NCI-H345 treated with DMSO at 0.1 percent for 48 hours (cell line): ENCODE results near the gene ALG14.
"Not testable (repeated sequence)": the region's sequence is repeated elsewhere in the genome, so short reads cannot be mapped to it uniquely, and the experiment has no call there.

Experiments used
- DNase-seq: peaks from one replicate; lab custom pipeline; 2025; ENCODE audit not compliant: unreplicated experiment; lab: John Stamatoyannopoulos, UW

ALG14 gene

GRCh38 chr1:95088303-95088702 is 15.6 kb upstream of the ALG14 start:
- DNase-seq: no peak

- no peak for DNase-seq
Observed at GRCh38 chr1:95086949-95087533, 14.3 kb upstream of the ALG14 start.

- no peak for DNase-seq
Observed at GRCh38 chr1:95085376-95085775, 12.6 kb upstream of the ALG14 start.

- DNase-seq: peak; percentile 6
Observed at GRCh38 chr1:95084317-95085176, 11.8 kb upstream of the ALG14 start.

GRCh38 chr1:95080879-95081278 is 8.1 kb upstream of the ALG14 start:
- DNase-seq: no peak

DNA sequence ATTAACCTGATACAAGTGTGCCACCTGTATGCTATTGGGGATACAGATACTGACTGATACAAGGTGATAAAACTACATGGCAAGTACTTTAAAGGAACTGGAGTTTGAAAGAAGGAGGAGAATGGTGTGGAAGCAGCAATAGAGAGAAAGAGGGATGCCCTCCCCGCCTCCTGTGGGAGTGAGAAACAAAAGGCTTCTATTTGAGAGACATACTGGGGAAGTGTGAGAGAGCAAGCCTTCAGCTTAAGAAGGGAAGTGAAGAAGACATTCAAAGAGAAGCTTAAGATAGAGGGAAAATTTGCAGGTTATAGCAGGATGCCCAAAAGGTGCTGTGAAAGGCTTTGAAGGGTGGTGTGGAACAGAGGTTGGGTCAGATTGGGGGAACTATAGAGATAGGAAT is 7.7 kb upstream of the ALG14 start:
- no peak for DNase-seq

GRCh38 chr1:95076034-95076433 is 3.3 kb upstream of the ALG14 start:
- no peak for DNase-seq

DNA sequence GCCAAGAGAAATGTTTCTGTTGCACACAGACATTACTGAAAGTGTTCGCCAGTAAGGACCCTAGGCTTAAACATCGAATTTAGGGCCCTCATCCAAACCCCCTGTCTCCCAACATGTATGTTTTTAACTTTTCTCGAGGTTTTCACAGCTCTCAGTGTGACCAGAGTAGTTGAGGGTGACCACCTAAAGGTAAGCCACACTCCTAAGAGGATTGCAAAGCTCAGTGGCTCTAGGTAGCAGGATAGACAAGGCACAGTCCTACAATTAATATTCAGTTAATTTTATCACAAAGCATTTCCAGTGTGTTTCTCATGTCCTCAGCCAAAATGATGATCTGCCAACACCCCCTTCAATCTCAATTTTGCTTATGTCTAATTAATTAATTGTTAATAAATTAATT is 695 bp upstream of the ALG14 start:
- DNase-seq: peak; percentile 11

- no peak for DNase-seq
Observed at GRCh38 chr1:95072117-95072516, 634 bp downstream of the ALG14 start.

- no peak for DNase-seq
Observed at GRCh38 chr1:95071539-95071938, 1.2 kb downstream of the ALG14 start.

DNA sequence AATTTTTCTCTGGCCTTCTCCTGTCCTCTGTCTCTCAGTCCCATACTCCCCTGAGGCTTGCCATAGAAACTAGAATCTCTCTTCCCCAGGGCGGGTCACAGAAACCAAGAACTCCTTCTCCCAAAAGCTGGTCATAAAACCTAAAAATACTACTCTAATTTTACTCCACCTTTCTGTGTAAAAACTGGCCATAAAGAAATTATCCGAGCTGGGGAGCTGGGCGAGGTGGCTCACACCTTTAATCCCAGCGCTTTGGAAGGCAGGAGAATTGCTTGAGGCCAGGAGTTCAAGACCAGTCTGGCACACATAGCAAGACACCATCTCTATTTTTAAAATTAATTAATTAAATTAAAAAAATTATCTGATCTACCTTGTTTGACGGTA is 3.0 kb downstream of the ALG14 start:
- DNase-seq: no peak

GRCh38 chr1:95068956-95069709 is 3.6 kb downstream of the ALG14 start:
- no peak for DNase-seq

DNA sequence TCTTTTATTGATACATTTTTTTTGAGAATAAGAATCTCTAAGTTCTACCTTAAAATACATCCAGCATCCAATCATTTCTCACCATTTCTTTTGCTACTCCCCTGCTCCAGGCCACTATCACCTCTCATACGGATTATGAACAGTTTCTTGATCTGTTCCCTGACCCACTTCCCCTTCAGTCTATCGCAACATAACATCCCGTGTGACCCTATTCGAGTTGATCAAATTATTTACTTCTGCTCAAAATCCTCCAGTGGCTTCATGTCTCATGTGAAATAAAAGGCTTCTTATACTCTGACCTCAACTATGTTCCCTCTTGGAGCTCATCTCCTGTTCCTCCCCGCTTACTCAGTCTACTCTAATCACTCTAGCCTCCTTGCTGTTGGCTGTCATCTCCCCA is 5.2 kb downstream of the ALG14 start:
- DNase-seq: no peak

- DNase-seq: peak; percentile 30
Observed at GRCh38 chr1:95067062-95067461, 5.7 kb downstream of the ALG14 start.

GRCh38 chr1:95061445-95062006 is 11.2 kb downstream of the ALG14 start:
- DNase-seq: no peak

DNA sequence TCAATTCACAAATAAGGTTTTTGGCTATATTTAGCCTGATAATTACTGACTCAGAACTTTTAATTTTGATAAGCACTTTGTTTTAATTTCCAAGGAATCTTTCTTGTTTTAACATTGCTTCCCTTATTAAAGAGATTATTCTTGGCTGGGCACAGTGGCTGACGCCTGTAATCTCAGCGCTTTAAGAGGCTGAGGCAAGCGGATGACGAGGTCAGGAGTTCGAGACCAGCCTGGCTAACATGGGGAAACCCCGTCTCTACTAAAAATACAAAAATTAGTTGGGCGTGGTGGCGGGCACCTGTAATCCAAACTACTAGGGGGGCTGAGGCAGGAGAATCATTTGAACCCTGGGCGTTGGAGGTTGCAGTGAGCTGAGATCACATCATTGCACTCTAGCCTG is 13.8 kb downstream of the ALG14 start:
- DNase-seq: no peak

GRCh38 chr1:95057351-95057750 is 15.4 kb downstream of the ALG14 start:
- no peak for DNase-seq

DNA sequence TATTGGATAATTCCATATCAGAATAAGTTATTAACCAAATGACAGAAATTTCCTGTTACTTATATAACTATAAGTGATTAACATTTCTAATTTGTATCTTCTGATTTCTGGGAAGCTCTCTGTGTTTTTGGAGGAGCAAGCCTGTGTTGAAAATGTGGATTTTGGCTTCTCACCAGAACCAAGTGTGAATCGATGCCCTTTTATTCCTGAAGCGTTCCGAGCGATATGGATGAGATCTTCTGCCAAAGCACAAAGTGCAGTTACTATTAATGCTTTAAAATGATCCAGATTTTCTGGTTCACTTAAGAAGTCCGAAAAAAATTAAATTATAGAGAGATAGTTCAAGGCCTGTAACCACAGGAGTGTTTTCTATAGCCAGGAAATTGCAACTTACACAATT is 22.8 kb downstream of the ALG14 start:
- DNase-seq: no peak

- DNase-seq: no peak
Observed at GRCh38 chr1:95048317-95048716, 24.4 kb downstream of the ALG14 start.

- not testable (repeated sequence) for DNase-seq
Observed at GRCh38 chr1:95047624-95048023, 25.1 kb downstream of the ALG14 start.

DNA sequence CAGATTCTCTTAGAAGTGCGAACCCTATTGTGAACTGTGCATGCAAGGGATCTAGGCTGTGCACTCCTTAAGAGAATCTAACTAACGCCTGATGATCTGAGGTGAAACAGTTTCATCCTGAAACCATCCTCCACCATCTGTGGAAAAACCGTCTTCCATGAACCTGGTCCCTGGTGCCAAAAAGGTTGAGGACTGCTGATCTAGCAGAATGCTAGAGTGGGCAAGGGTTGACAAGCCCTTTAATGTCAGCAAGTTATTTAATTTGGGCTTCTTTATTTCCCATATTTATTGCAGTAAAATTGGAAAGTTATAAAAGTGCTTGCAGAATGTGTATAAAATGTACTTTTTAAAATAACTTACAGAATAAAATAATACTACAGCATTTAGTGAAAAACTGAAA is 26.4 kb downstream of the ALG14 start:
- no peak for DNase-seq
